PFSK-1 (cell line): ENCODE results near the gene MRPL58.

ENCODE experiments used
- REST ChIP-seq, 2 experiments: IDR thresholded peaks; 2 replicates each; pipeline versions ENCODE4 v1.6.1 to v1.8.0; 2011 to 2012; ENCODE audit warnings: low read depth in 2 of 2, low read length in 2 of 2, control low read depth in 1 of 2, inconsistent platforms in 1 of 2, mild to moderate bottlenecking in 1 of 2, moderate library complexity in 1 of 2; ENCODE audit not compliant: insufficient read depth in 1 of 2
- TAF1 ChIP-seq: IDR thresholded peaks from 2 replicates; pipeline ENCODE4 v1.6.1; 2012; ENCODE audit warnings: low read length, control low read depth, borderline replicate concordance; ENCODE audit not compliant: insufficient read depth

GRCh38 chr17:75063201-75063600 lies 50.7 kb downstream of the MRPL58 start:
- TF ChIP-seq REST (IDR thresholded peaks at IDR 0.05; ENCODE audit: insufficient read depth in 1 of 2, low read depth in 2 of 2, low read length in 2 of 2) (no peak), TAF1 (no peak)
